Measurements from ENCODE around the gene TNMD. TPM values are rescaled to one million over a fixed set of nuclear protein-coding genes. Genes with fewer than 3 reads are reported as not detected.
"Not testable (repeated sequence)": the region's sequence is repeated elsewhere in the genome, so short reads cannot be mapped to it uniquely, and the experiment has no call there.

TNMD gene
- polyA plus RNA-seq (not detected in 3 replicates), polyA minus RNA-seq (not detected in 3 replicates)
- not detected for polyA plus RNA-seq (2011; ENCODE audit: low read depth)
- polyA plus RNA-seq (2011; cell fraction: cytosol; rRNA removed), result not detected in 2 replicates
- polyA plus RNA-seq (2011; cell fraction: nucleus; rRNA removed), result not detected in 2 replicates
- polyA plus RNA-seq (2012; ENCODE audit: low replicate concordance), result not detected in 2 replicates
- polyA minus RNA-seq (2011; cell fraction: cytosol; rRNA and poly(A)+ RNA removed), result not detected
- polyA minus RNA-seq (2011; cell fraction: nucleus; rRNA and poly(A)+ RNA removed), result not detected in 2 replicates

GRCh38 chrX:100584611-100585010 is at the start of gene TNMD:
Gene TNMD, plus strand, starts transcription at chrX:100584936. Its CDS starts 83 bp downstream, at chrX:100585019.
- FAIRE-seq, result no peak
- dilution Hi-C loops (cut with MboI; ENCODE audit: extremely low pct_ligation_motif_present, low sequenced_read_pairs), result no loop called here

DNA sequence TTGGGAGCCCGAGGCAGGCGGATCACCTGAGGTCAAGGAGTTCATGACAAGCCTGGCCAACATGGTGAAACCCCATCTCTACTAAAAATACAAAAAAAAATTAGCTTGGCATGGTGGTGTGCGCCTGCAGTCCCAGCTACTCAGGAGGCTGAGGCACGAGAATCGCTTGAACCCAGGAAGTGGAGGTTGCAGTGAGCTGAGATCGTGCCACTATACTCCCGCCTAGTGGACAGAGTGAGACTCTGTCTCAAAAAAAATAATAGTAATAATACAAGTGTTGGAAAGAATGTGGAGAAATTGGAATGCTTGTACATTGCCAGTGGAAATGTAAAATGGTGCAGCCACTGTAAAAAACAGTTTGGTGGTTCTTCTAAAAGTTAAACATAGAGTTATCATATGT is 19.2 kb upstream of the TNMD start:
- DNase-seq (ENCODE audit: low read depth, low spot score); H3K27ac ChIP-seq (ENCODE audit: control insufficient read depth, insufficient read depth, low read length); dilution Hi-C loops (cut with MboI; ENCODE audit: extremely low pct_ligation_motif_present, low sequenced_read_pairs); FAIRE-seq; H4K20me1 ChIP-seq (ENCODE audit: control insufficient read depth, extremely low read depth, insufficient read depth, low read length); H3K27me3 ChIP-seq (ENCODE audit: control insufficient read depth, extremely low read depth, insufficient read depth, low read length); H3K9me3 ChIP-seq (ENCODE audit: control insufficient read depth, low read depth, low read length); H3K9me1 ChIP-seq (ENCODE audit: control insufficient read depth, extremely low read depth, insufficient read depth, low read length); H3K4me1 ChIP-seq (ENCODE audit: control insufficient read depth, extremely low read depth, insufficient read depth, low read length); H3K9ac ChIP-seq (ENCODE audit: control insufficient read depth, extremely low read depth, insufficient read depth, low read length); H3K36me3 ChIP-seq (ENCODE audit: control insufficient read depth in 2 of 2, extremely low read depth in 1 of 2, insufficient read depth in 2 of 2, low read length in 2 of 2); H2AFZ ChIP-seq (ENCODE audit: control insufficient read depth, low read length); H3K79me2 ChIP-seq (ENCODE audit: control insufficient read depth, insufficient read depth, low read length); H3K4me3 ChIP-seq (ENCODE audit: control insufficient read depth in 2 of 3, extremely low read depth in 1 of 3, insufficient read depth in 2 of 3, low read depth in 1 of 3, low read length in 3 of 3); H3K4me2 ChIP-seq (ENCODE audit: control insufficient read depth, extremely low read depth, insufficient read depth, low read depth, low read length): not testable (repeated sequence)
- TF ChIP-seq, protein P1, sequence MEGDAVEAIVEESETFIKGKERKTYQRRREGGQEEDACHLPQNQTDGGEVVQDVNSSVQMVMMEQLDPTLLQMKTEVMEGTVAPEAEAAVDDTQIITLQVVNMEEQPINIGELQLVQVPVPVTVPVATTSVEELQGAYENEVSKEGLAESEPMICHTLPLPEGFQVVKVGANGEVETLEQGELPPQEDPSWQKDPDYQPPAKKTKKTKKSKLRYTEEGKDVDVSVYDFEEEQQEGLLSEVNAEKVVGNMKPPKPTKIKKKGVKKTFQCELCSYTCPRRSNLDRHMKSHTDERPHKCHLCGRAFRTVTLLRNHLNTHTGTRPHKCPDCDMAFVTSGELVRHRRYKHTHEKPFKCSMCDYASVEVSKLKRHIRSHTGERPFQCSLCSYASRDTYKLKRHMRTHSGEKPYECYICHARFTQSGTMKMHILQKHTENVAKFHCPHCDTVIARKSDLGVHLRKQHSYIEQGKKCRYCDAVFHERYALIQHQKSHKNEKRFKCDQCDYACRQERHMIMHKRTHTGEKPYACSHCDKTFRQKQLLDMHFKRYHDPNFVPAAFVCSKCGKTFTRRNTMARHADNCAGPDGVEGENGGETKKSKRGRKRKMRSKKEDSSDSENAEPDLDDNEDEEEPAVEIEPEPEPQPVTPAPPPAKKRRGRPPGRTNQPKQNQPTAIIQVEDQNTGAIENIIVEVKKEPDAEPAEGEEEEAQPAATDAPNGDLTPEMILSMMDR (optimal IDR thresholded peaks at IDR 0.05 in 1 of 3, IDR thresholded peaks at IDR 0.05 in 1 of 3, conservative IDR thresholded peaks at IDR 0.05 in 1 of 3; ENCODE audit: extremely low read depth in 1 of 3, insufficient read depth in 2 of 3, low read length in 3 of 3), result peak in 1 of 3 experiments; percentile 13

More at GRCh38 chrX:100584611-100585010, at the start of gene TNMD:
- Histone ChIP-seq H2AFZ (ENCODE audit: control insufficient read depth, low read length) (no peak within 1 kb of the TSS), H3K9ac (ENCODE audit: control insufficient read depth, extremely low read depth, insufficient read depth, low read length) (no peak within 1 kb of the TSS), H3K27me3 (ENCODE audit: control insufficient read depth, extremely low read depth, insufficient read depth, low read length) (peaks cover 5% of the 10 kb centered on the region), H3K27ac (ENCODE audit: control insufficient read depth, insufficient read depth, low read length) (no peak within 1 kb of the TSS), H3K4me2 (ENCODE audit: control insufficient read depth, extremely low read depth, insufficient read depth, low read depth, low read length) (no peak within 1 kb of the TSS), H3K4me1 (ENCODE audit: control insufficient read depth, extremely low read depth, insufficient read depth, low read length) (no peaks in the 10 kb centered on the region), H3K4me3 (ENCODE audit: control insufficient read depth in 2 of 3, extremely low read depth in 1 of 3, insufficient read depth in 2 of 3, low read depth in 1 of 3, low read length in 3 of 3) (no peak within 1 kb of the TSS), H3K79me2 (ENCODE audit: control insufficient read depth, insufficient read depth, low read length) (no peaks in the 10 kb centered on the region), H3K9me1 (ENCODE audit: control insufficient read depth, extremely low read depth, insufficient read depth, low read length) (no peaks in the 10 kb centered on the region), H3K9me3 (ENCODE audit: control insufficient read depth, low read depth, low read length) (no peaks in the 10 kb centered on the region), H4K20me1 (ENCODE audit: control insufficient read depth, extremely low read depth, insufficient read depth, low read length) (no peaks in the 10 kb centered on the region), H3K36me3 (ENCODE audit: control insufficient read depth in 2 of 2, extremely low read depth in 1 of 2, insufficient read depth in 2 of 2, low read length in 2 of 2) (no peaks in the 10 kb centered on the region)
- DNase-seq (ENCODE audit: low read depth, low spot score), result no peak
- TF ChIP-seq, protein P1 (optimal IDR thresholded peaks at IDR 0.05 in 1 of 3, IDR thresholded peaks at IDR 0.05 in 1 of 3, conservative IDR thresholded peaks at IDR 0.05 in 1 of 3; ENCODE audit: extremely low read depth in 1 of 3, insufficient read depth in 2 of 3, low read length in 3 of 3), result no peak
- no peak for TF ChIP-seq EZH2 (IDR thresholded peaks at IDR 0.05; ENCODE audit: low read length)
